RWPE2 (cell line): Measurements from ENCODE around the gene REXO1.
"Not testable (repeated sequence)": the region's sequence is repeated elsewhere in the genome, so short reads cannot be mapped to it uniquely, and the experiment has no call there.

Experiments used
- ATAC-seq: fragments of 200-7000 bp; cut with Tn5 transposase; 3 replicates; pipeline ENCODE4 v1.9.1; 2021; ENCODE audit warnings: low read depth
- DNase-seq: peaks from one replicate; pipeline ENCODE4 v3.0.0-alpha.2; 2020; ENCODE audit warnings: low spot score
- H3K27ac ChIP-seq: fragments of 450-650 bp; 2 replicates; pipeline ENCODE4 v1.5.1; 2017; ENCODE audit warnings: mild to moderate bottlenecking; ENCODE audit not compliant: poor library complexity, severe bottlenecking
- H3K27me3 ChIP-seq: fragments of 250-450 bp; sonication (Bioruptor Pico); 2 replicates; pipeline ENCODE4 v1.5.1; 2021; ENCODE audit warnings: mild to moderate bottlenecking, moderate library complexity; ENCODE audit not compliant: insufficient read depth, poor library complexity, severe bottlenecking
- H3K36me3 ChIP-seq: fragments of 250-450 bp; sonication (Bioruptor Pico); 2 replicates; pipeline ENCODE4 v1.5.1; 2020; ENCODE audit warnings: low read depth, mild to moderate bottlenecking, moderate library complexity
- H3K4me1 ChIP-seq: fragments of 250-450 bp; sonication (Bioruptor Pico); 2 replicates; pipeline ENCODE4 v1.5.1; 2021; ENCODE audit warnings: mild to moderate bottlenecking, moderate library complexity; ENCODE audit not compliant: insufficient read depth, poor library complexity, severe bottlenecking
- H3K4me3 ChIP-seq: fragments of 250-450 bp; sonication (Bioruptor Pico); 2 replicates; pipeline ENCODE4 v1.5.1; 2021; ENCODE audit warnings: mild to moderate bottlenecking, moderate library complexity; ENCODE audit not compliant: severe bottlenecking
- H3K9me3 ChIP-seq: fragments of 250-450 bp; sonication (Bioruptor Pico); 2 replicates; pipeline ENCODE4 v1.5.1; 2021; ENCODE audit warnings: mild to moderate bottlenecking, moderate library complexity; ENCODE audit not compliant: severe bottlenecking
- CTCF ChIP-seq: fragments of 450-650 bp; IDR thresholded peaks from one replicate; pipeline ENCODE4 v1.5.1; 2017; ENCODE audit warnings: mild to moderate bottlenecking, moderate library complexity; ENCODE audit not compliant: poor library complexity, severe bottlenecking

Gene REXO1

DNA sequence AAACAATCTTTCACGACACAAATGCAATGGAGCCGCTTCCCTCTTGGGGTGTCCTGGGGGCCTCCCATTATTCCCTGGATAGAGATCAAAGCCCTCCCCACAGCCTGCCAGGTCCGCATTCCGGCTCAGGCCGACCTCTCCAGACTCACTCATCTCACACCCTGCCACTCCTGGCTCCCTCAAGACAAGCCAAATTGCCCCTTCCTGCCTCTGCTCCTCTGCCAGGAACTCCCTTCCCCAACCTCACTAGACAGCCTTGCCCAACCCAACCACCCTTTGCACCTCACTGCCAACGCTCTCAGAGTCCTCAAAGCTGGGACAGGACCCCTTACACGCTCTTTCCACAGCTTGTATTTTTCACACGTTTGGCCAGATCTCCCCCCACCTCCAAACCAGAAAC, 35.5 kb upstream of the REXO1 start:
- Histone ChIP-seq H3K9me3 (no peaks in the 10 kb centered on the region), H3K4me1 (no peaks in the 10 kb centered on the region), H3K36me3 (peaks cover 3% of the 10 kb centered on the region; the same call in 1 of the 2 replicates), H3K27me3 (no peaks in the 10 kb centered on the region), H3K27ac (peak overlapping the region; percentile 56), H3K4me3 (peak overlapping the region; percentile 58)
- no peak for TF ChIP-seq CTCF
- ATAC-seq (no peak), DNase-seq (no peak)

DNA sequence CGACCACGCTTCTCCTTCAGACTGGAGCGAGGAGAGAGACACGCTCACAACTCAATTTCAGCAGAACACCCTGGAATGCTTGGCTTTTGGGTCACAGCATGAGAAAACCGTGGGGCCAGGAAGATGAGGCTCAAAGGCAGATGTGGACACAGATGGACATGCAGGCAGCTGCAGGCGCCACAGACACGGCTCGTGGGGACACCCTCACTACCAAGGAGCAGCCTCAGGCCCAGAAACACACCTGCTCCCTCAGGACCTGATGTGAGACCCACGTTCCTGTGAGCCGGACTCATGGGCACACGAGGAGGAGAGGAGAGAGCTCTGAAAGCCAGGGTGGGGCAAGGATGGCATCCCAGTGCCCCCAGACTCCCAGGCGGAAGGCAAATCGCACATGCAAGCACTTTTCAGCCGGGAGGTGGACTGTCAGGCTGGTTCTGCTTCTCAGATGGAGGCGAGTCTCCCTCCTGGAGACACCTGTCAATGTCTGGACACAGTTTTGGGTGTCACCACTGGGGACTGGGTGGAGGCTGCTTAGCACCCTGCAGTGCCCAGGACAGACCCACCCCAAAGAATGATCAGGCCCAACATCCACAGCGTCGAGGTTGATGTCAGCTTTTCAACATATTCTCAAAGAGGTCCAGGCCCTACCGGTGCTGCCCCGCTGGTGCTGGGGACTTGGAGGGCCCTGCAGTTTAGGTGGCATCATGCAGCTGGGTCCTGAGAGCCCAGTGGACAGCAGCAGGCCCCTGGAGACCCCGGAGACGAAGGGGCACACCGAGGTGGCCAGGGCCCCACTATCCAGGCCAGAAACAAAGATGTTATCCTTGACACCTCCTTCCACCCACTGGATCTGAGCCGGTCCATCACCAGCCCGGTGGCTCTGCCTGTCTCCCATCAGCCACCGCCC, 34.8 kb upstream of the REXO1 start:
- no peak overlapping the region for H3K27ac ChIP-seq
- no peaks in the 10 kb centered on the region for H3K27me3 ChIP-seq
- ATAC-seq, result no peak
- peaks cover 3% of the 10 kb centered on the region; the same call in 1 of the 2 replicates for H3K36me3 ChIP-seq
- no peak for DNase-seq
- H3K4me3 ChIP-seq, result no peak overlapping the region
- TF ChIP-seq CTCF, result no peak
- H3K9me3 ChIP-seq, result no peaks in the 10 kb centered on the region
- no peaks in the 10 kb centered on the region for H3K4me1 ChIP-seq

DNA sequence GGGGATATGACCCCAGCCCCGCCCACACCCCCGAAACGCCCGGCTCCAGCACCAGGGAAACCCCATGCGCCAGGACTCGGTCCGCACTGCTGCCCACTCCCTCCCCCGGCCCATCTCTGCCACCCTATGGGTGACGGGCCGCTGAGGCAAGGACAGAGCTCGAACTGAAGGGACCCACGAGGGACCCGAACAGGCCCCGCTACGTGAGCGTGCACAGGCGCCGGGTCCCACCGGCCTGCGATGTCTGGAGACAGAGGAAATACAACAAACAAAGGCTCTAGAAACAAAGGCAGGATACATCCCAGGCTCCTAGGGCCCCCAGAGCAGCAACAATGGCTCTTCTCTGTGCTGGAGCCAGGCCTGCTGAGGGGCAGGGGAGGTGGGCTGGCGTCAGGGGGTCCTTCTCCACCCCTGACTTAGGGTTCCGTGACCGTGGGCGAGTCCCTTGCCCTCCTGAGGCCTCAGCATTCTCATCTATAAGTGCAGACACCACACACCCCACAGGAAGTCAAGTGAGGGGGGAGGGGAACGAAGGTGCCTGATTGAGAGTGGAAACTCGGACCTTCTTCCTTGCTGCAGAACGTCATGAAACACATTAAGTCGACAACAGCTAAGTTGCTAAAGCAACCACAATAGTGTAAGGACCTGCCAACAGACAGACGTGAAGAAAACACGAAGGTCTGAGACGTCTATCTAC, 34.0 kb upstream of the REXO1 start:
- no peak for DNase-seq
- Histone ChIP-seq H3K4me1 (no peaks in the 10 kb centered on the region), H3K36me3 (peaks cover 3% of the 10 kb centered on the region; the same call in 1 of the 2 replicates), H3K4me3 (no peak overlapping the region), H3K27ac (no peak overlapping the region), H3K27me3 (no peaks in the 10 kb centered on the region), H3K9me3 (no peaks in the 10 kb centered on the region)
- ATAC-seq, result no peak
- no peak for TF ChIP-seq CTCF

- H3K27ac ChIP-seq, H3K4me1 ChIP-seq, ATAC-seq, DNase-seq, H3K9me3 ChIP-seq, H3K36me3 ChIP-seq, H3K4me3 ChIP-seq, H3K27me3 ChIP-seq: not testable (repeated sequence)
Observed at GRCh38 chr19:1881393-1882088, 33.3 kb upstream of the REXO1 start.

DNA sequence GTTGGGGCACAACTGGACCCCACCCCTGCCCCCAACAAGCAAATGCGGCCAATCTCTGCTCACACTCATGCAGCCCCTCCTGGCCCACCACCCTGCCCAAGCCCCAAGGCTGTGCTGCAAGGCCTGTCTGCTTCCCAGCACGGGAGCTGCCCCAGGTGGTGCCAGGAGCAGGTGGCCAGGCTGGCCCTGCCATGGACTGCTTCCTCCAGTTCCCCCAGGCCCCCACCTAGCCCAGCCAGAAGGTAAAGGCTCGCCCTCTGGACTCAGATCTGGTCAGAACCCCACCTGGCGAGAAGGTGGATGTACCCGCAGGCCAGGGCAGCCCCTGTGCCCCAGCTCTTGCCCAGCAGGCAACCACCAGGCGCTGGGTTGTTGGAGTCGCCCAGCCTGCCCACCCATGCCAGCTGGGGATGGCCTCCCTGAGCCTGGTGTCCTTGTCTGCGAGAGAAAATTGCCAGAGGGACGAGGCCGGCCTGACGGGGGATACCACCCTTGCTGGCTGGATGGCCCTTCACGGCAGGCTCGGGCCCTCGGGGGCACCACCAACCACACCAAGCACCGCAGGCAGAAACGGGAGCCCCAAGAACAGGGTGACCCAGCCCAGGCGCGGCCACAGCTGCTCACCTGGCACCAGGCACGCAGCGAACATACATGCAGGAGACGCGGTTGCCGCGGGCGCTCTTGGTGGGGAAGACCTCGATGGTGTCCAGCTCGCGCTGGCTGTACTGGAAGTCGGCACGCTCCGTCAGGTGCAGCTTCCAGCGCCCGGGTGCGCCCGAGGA, 32.5 kb upstream of the REXO1 start:
- Histone ChIP-seq H3K27me3 (no peaks in the 10 kb centered on the region), H3K36me3 (peaks cover 3% of the 10 kb centered on the region; the same call in 1 of the 2 replicates), H3K4me1 (no peaks in the 10 kb centered on the region), H3K9me3 (no peaks in the 10 kb centered on the region), H3K27ac (no peak overlapping the region), H3K4me3 (no peak overlapping the region)
- no peak for TF ChIP-seq CTCF
- no peak for ATAC-seq
- no peak for DNase-seq

- not testable (repeated sequence) for ATAC-seq, H3K27me3 ChIP-seq, H3K27ac ChIP-seq, H3K36me3 ChIP-seq, H3K4me1 ChIP-seq, H3K9me3 ChIP-seq, DNase-seq, H3K4me3 ChIP-seq
Observed at GRCh38 chr19:1879982-1880381, 31.7 kb upstream of the REXO1 start.

DNA sequence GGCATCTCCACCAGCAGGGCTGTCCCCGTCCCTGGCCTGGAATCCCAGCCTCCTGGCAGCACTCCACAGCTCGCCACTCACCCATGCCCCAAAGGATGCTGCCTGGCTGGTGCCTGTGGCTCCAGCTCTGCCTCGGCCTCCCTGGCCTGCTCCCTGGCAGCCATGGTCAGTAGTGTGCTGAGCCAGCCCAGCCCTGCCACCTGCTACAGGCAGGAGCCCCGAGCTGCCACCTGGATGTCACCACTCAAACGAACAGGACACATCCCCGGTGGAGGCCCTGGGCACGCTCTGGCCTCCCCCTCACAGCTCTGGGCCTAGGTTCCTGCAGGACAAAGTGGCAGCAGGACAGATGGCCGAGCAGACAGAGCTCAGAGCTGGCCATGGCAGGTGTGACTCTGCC, 30.3 kb upstream of the REXO1 start:
- ATAC-seq, result not testable (repeated sequence)

More for the DNA sequence above, 30.3 kb upstream of the REXO1 start:
- H3K36me3 ChIP-seq, H3K27ac ChIP-seq, H3K27me3 ChIP-seq, H3K4me3 ChIP-seq, DNase-seq, H3K4me1 ChIP-seq, H3K9me3 ChIP-seq: not testable (repeated sequence)
